GM18499 (cell line): ENCODE data around the gene ADAMTS9.

ENCODE experiments used
- ATAC-seq: cut with Tn5 transposase; IDR thresholded peaks from one replicate; pipeline ENCODE4 v1.9.1; 2021; ENCODE audit warnings: moderate number of reproducible peaks; ENCODE audit not compliant: insufficient read depth, unreplicated experiment

The ADAMTS9 gene

GRCh38 chr3:64687781-64688604, at the start of gene ADAMTS9:
TSS of gene ADAMTS9 (minus strand) at chr3:64688000. CDS start at chr3:64687657, 343 bp downstream.
- no peak for ATAC-seq

- ATAC-seq, result no peak
Measured at GRCh38 chr3:64732576-64732975, 44.8 kb upstream of the ADAMTS9 start.

- ATAC-seq, result no peak
Measured at GRCh38 chr3:64730681-64731080, 42.9 kb upstream of the ADAMTS9 start.

DNA sequence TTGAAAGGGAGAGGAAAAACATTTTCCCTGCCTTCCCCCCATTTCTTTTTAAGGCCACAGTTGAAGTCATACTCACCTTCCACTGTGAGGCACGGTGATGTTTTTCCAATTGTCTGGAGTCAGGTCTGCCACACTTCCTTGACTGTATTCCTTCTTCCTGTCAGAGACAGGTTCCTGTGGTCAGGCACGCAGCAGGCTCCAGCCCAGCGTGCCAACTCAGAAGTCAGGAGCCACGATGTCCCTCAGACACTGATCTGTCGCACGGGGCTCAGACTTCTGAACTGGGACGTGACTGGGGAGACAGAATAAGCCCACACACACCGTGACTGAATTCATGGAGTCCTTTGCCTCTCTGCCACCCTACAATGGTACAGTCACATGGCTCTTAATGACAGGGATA, 41.2 kb upstream of the ADAMTS9 start:
- ATAC-seq, result no peak

- ATAC-seq, result no peak
Measured at GRCh38 chr3:64728428-64728827, 40.6 kb upstream of the ADAMTS9 start.

- ATAC-seq, result no peak
Measured at GRCh38 chr3:64726414-64727090, 38.8 kb upstream of the ADAMTS9 start.

GRCh38 chr3:64718976-64719375, 31.2 kb upstream of the ADAMTS9 start:
- ATAC-seq, result no peak

- no peak for ATAC-seq
Measured at GRCh38 chr3:64717872-64718613, 30.2 kb upstream of the ADAMTS9 start.

DNA sequence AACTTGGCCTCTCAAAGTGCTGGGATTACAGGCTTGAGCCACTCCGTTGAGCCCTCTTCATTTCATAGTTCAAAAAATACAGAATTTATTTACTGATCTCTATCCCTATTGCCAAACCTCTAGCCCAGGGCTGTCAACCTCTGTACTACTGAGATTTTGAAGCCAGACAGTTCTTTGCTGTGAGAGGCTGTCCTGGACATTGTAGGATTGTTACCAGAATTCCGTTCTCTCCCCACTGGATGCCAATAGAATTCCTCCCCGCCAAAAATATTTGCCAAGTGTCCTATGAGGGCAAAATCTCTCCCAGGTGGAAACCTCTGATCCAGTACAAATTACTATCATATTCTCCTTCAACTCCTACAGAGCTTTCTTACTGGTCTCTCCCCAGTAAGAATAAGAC, 29.6 kb upstream of the ADAMTS9 start:
- ATAC-seq, result no peak

DNA sequence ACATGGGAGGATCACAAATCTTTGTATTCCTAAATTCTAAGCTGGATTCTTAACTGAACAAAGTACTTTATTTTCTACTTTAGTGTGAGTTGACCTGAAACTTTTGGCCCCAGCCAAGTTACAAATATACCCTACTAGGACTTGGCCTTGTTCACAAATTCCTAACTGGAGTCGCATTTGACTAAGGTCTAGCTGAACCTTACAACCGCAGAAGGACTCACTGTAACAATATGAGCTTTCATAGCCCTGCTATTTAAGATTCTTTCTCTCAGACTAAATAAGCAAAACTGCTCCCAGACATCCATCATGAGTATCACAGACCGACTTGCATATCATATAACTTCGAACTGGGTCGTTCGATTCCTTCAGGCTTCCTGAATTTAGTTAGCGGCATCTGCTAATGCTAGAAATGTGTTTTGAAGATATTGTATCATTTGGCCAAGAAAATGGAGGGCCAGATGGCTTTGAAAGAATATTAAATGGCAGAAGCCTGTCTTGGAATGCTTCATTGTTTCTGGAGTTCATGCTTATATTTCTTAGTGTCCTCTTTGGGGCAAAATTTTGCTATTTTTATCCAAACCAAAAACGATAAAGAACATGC, 28.4 kb upstream of the ADAMTS9 start:
- ATAC-seq, result no peak

GRCh38 chr3:64715211-64715982, 27.6 kb upstream of the ADAMTS9 start:
- ATAC-seq, result no peak

DNA sequence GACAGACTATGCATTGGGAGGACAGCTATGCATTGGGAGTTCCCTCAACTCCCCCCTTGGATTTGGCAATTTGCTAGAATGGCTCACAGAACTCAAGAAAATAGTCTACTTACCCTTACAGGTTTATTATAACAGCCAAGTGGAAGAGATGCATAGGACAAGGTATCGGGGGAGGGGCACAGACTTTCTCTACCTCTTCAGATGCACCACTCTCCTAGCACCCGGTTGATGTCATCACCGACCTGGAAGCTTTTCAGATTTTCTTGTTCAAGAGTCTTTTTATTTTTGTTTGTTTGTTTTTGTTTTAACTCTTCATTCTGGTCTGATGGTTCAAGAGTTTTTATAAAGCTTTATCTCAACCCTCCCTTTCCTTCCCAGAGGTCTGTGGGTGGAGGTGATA, 20.7 kb upstream of the ADAMTS9 start:
- no peak for ATAC-seq

- no peak for ATAC-seq
Measured at GRCh38 chr3:64705946-64706345, 18.1 kb upstream of the ADAMTS9 start.

DNA sequence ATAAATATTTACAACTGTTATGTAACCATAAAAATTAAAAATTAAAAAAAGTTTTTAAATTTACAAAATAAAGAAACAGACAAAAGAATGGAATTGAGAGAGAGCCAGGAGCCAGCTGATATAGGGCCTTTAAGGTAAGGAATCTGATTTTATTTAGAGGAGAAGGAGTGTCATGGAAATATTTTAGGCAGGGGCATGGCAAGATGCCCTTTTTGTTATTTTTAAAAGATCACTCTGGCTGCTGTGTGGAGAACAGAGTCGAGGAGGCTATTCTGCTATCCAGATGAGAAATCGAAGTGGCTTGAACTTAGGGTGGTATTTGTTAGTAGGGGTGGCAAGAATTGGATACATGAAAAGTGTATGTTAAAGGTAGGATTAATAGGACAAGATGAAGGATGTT, 9.1 kb upstream of the ADAMTS9 start:
- ATAC-seq, result no peak

DNA sequence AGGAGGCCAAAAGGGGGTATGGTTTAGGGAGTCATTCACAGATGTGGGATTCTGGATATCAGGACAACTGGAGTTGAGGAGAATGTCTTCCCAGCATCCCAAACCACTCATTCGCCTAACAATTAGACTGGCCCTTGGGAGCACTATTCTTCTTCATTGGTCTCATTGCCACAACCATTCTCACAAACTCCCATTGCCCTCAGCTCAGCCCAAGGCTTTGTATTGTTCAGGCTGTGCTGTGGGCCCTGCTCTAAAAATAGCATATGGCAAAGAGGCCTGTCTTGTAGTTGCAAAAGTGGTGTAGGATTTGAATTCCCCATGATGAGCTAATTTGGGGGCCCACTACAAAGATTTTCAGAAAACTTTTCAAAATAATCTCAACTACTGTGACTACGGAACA, 6.3 kb upstream of the ADAMTS9 start:
- no peak for ATAC-seq

GRCh38 chr3:64693031-64693430, 5.2 kb upstream of the ADAMTS9 start:
- no peak for ATAC-seq

DNA sequence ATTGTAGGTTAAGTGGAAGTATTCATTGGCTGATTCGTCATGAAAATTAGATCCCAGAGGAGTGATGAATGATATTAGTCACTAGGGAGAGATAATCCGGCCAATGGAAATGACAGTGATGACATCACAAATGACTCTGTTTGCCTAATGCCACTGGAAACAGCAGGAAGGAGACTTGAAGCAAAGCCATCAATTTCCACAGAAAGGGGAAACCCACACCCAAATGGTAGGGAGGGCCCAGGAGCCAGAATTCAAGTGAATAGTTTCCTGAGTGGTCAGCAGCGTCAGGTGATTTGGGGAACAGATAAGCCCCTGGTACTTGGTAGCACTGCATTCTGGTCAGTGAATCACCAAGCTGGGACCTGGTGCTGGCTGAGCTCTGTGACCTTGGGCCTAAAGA, 3.3 kb upstream of the ADAMTS9 start:
- ATAC-seq, result no peak

DNA sequence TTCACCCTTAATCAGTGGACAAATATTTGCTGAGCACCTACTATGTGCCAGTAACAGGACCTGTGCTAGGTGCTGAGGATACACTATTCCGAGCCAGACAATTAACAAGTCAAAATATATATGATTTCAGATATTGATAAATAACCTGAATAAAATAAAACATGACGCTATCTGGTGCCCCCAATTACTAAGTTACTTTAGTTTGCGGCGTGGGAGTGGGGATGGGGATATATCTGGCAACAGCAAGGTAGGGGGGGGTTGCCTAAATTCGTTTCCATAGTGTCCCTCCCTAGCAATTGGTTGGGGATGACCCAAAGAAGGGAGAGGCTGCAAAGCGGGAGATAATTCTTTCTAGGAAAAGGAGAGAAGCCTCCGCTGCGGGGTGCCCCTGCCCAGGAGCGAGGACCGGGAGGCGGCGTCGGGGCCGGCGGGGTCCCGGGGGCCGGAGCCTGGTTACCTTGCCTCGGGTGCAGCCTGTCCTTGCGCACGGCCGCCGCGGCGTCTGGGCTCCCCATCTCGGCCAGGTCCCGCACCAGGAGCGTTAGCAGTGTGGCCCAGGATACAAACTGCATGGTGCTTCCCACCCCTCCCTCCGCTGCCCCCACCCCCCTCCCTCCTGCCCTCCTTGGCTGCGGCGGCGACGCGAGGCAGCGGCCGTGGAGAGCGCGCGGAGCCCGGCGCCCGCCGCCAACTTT, 567 bp downstream of the ADAMTS9 start:
- no peak for ATAC-seq

DNA sequence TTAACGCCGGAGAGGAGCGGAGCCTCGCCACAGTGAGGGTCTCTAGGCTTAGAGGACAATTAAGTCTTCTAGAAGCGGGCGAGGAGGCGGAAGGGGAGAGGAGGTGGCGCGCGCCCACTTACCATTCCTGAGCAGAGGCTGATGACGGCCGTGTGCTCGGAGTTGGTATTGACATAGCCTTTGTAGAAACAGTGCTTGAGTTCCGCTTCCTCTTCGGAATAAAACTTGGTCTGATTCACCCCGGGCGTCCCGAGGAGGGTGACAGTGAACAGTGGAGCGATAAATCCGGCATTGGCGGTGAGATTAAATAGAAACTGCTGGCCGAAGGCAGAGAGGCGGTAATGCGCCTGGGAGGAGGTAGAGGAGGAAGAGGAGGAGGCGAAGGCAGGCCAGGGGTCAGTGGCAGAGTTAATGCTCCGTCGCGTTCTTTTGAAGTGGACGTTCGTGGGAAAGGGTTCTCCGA, 1.3 kb downstream of the ADAMTS9 start:
- no peak for ATAC-seq
